HCT116 (cell line): ENCODE data around the gene RGS6. TPM values are rescaled to one million over a fixed set of nuclear protein-coding genes. Genes with fewer than 3 reads are reported as not detected.

Experiments
- ATAC-seq: fragments of 200-7000 bp; cut with Tn5 transposase; 2 replicates; pipeline ENCODE4 v1.9.1; 2020; ENCODE audit warnings: mild to moderate bottlenecking, moderate library complexity
- BruUV-seq: library from RNA; stranded (reverse); fragments of 400-500 nt; replicated peaks from 2 replicates; lab custom pipeline; 2021; lab: Mats Ljungman, UMichigan
- CTCF ChIA-PET: fragments of 300-600 bp; sonication (Branson Sonifier 250); formaldehyde crosslinking; loops from one replicate; lab custom pipeline; 2021; ENCODE audit warnings: antibody characterized with exemption; lab: Charles Lee
- POLR2A ChIA-PET: fragments of 300-600, 350-600 bp; sonication (Branson Sonifier 250); formaldehyde crosslinking; loops from one replicate; lab custom pipeline; 2021; ENCODE audit warnings: antibody characterized with exemption; lab: Charles Lee
- RAD21 ChIA-PET, 2 experiments: fragments of 300-600 bp; sonication (Branson Sonifier 250); formaldehyde crosslinking; loops; one replicate each; lab custom pipeline; 2023; ENCODE audit warnings: low total read pairs in 2 of 2; ENCODE audit not compliant: uncharacterized antibody in 2 of 2, unreplicated experiment in 2 of 2, low non-redundant PET in 1 of 2; lab: Charles Lee
- DNase-seq: peaks from one replicate; pipeline ENCODE4 v3.0.0-alpha.2; 2010; ENCODE audit warnings: low read depth, low spot score
- H2AFZ ChIP-seq: fragments of 200-600 bp; shearing (Covaris generic), sonication (generic); 2 replicates; pipeline ENCODE4 v1.6.1; 2017; ENCODE audit warnings: low read depth, mixed run types, mixed read lengths, antibody characterized with exemption, low read length; ENCODE audit not compliant: poor library complexity, severe bottlenecking
- H3K27ac ChIP-seq: 2 replicates; pipeline ENCODE4 v1.5.1; 2012; ENCODE audit warnings: low read depth, low read length
- H3K27me3 ChIP-seq: fragments of 200-600 bp; sonication (generic); 2 replicates; pipeline ENCODE4 v1.6.1; 2016; ENCODE audit warnings: mixed run types, low read length, mixed read lengths; ENCODE audit not compliant: insufficient read depth
- H3K36me3 ChIP-seq, 2 experiments: fragments of 200-500 bp in 1 of 2; fragments of 200-600 bp in 1 of 2; sonication (Bioruptor generic) in 1 of 2; sonication (generic) in 1 of 2; 2 replicates each; pipeline versions ENCODE4 v1.5.1 to v1.6.1; 2014 to 2016; ENCODE audit warnings: low read length in 2 of 2, inconsistent platforms in 1 of 2, mixed read lengths in 1 of 2, mixed run types in 1 of 2; ENCODE audit not compliant: insufficient read depth in 2 of 2, control insufficient read depth in 1 of 2
- H3K4me1 ChIP-seq, 2 experiments: fragments of 200-600 bp in 1 of 2; sonication (generic) in 1 of 2; 2 replicates each; pipeline versions ENCODE4 v1.5.1 to v1.6.1; 2012 to 2017; ENCODE audit warnings: low read length in 2 of 2, inconsistent platforms in 1 of 2, mild to moderate bottlenecking in 1 of 2, mixed read lengths in 1 of 2, mixed run types in 1 of 2, moderate library complexity in 1 of 2; ENCODE audit not compliant: insufficient read depth in 2 of 2, control insufficient read depth in 1 of 2
- H3K4me2 ChIP-seq: fragments of 200-600 bp; sonication (generic); 2 replicates; pipeline ENCODE4 v1.6.1; 2017; ENCODE audit warnings: mixed run types, low read length, mixed read lengths
- H3K4me3 ChIP-seq, 2 experiments: fragments of 200-600 bp in 1 of 2; sonication (generic) in 1 of 2; replicated peaks in 1 of 2; 2 replicates each; pipeline ENCODE4 v1.5.1; 2011 to 2016; ENCODE audit warnings: low read length in 2 of 2, control low read depth in 1 of 2, low read depth in 1 of 2, mild to moderate bottlenecking in 1 of 2, mixed read lengths in 1 of 2, mixed run types in 1 of 2
- H3K79me2 ChIP-seq: fragments of 200-600 bp; sonication (generic); 2 replicates; pipeline ENCODE4 v1.6.1; 2017; ENCODE audit warnings: mild to moderate bottlenecking, mixed run types, low read length, moderate library complexity, mixed read lengths; ENCODE audit not compliant: insufficient read depth
- H3K9ac ChIP-seq: fragments of 200-600 bp; sonication (generic); 2 replicates; pipeline ENCODE4 v1.6.1; 2016; ENCODE audit warnings: low read length, mixed read lengths
- H3K9me2 ChIP-seq: fragments of 200-600 bp; sonication (generic), shearing (Covaris generic); 2 replicates; pipeline ENCODE4 v1.6.1; 2017; ENCODE audit warnings: mixed run types, mild to moderate bottlenecking, moderate library complexity; ENCODE audit not compliant: insufficient read depth
- H3K9me3 ChIP-seq, 2 experiments: fragments of 200-500 bp in 1 of 2; fragments of 200-600 bp in 1 of 2; sonication (Bioruptor generic) in 1 of 2; sonication (generic) in 1 of 2; 2 replicates each; pipeline ENCODE4 v1.6.1; 2014 to 2017; ENCODE audit warnings: low read length in 2 of 2, mixed read lengths in 2 of 2, inconsistent platforms in 1 of 2, low read depth in 1 of 2, mild to moderate bottlenecking in 1 of 2, mixed run types in 1 of 2, moderate library complexity in 1 of 2; ENCODE audit not compliant: control insufficient read depth in 1 of 2, insufficient read depth in 1 of 2
- H4K20me1 ChIP-seq: fragments of 200-600 bp; sonication (generic), shearing (Covaris generic); 2 replicates; pipeline ENCODE4 v1.6.1; 2017; ENCODE audit warnings: mixed run types, mild to moderate bottlenecking, moderate library complexity; ENCODE audit not compliant: insufficient read depth
- ATF3 ChIP-seq: IDR thresholded peaks from 2 replicates; pipeline ENCODE4 v1.6.1; 2012
- CEBPB ChIP-seq: IDR thresholded peaks from 2 replicates; pipeline ENCODE4 v1.6.1; 2012; ENCODE audit warnings: low read depth
- EGR1 ChIP-seq: IDR thresholded peaks from 2 replicates; pipeline ENCODE4 v1.6.1; 2012; ENCODE audit warnings: low read depth
- ELF1 ChIP-seq: IDR thresholded peaks from 2 replicates; pipeline ENCODE4 v1.6.1; 2012; ENCODE audit warnings: low read depth, borderline replicate concordance
- EZH2 ChIP-seq: fragments of 200-600 bp; sonication (generic); IDR thresholded peaks from 2 replicates; pipeline ENCODE4 v1.6.1; 2017; ENCODE audit warnings: antibody characterized with exemption, mixed run types
- FOSL1 ChIP-seq: IDR thresholded peaks from 2 replicates; pipeline ENCODE4 v1.6.1; 2012; ENCODE audit warnings: low read depth
- RAD21 ChIP-seq: IDR thresholded peaks from 2 replicates; pipeline ENCODE4 v1.6.1; 2012; ENCODE audit warnings: low read depth, mild to moderate bottlenecking
- SIN3A ChIP-seq: IDR thresholded peaks from 2 replicates; pipeline ENCODE4 v1.6.1; 2012; ENCODE audit warnings: low read depth
- SRF ChIP-seq: IDR thresholded peaks from 2 replicates; pipeline ENCODE4 v1.6.1; 2012; ENCODE audit warnings: low read depth
- YY1 ChIP-seq: IDR thresholded peaks from 2 replicates; pipeline ENCODE4 v1.6.1; 2011; ENCODE audit warnings: low read length, low read depth, moderate library complexity, mild to moderate bottlenecking; ENCODE audit not compliant: insufficient replicate concordance; ENCODE audit errors: extremely low read depth
- ZFX ChIP-seq: fragments of 450-650 bp; IDR thresholded peaks from 2 replicates; pipeline ENCODE4 v1.6.1; 2017
- ZNF274 ChIP-seq: fragments of 200-500 bp; sonication (Bioruptor generic); IDR thresholded peaks from 2 replicates; pipeline ENCODE4 v1.6.1; 2014; ENCODE audit warnings: mild to moderate bottlenecking, low read depth, low read length, inconsistent platforms
- intact Hi-C: fragments of 100-400 bp; cut with micrococcal nuclease; formaldehyde crosslinking; loops from 2 replicates; pipeline ENCODE4 v1.10.0; 2022
- total RNA-seq: library from RNA; stranded (reverse); gene quantifications from one replicate; pipeline ENCODE4 v1.2.1, GENCODE V29; 2021; ENCODE audit not compliant: unreplicated experiment

Gene RGS6
- total RNA-seq, 1 experiment from 2014 or later = 4.7 TPM

- Histone ChIP-seq H2AFZ (no peak overlapping the region), H3K4me3 (no peak overlapping the region), H3K4me1 (no peaks in the 10 kb centered on the region), H3K9me2 (no peaks in the 10 kb centered on the region), H3K27ac (no peak overlapping the region), H3K9me3 (no peaks in the 10 kb centered on the region), H3K4me2 (no peak overlapping the region), H3K36me3 (no peaks in the 10 kb centered on the region; a peak in 1 of 4 replicates), H3K9ac (no peak overlapping the region), H3K27me3 (peaks cover 4% of the 10 kb centered on the region; the same call in 1 of the 2 replicates), H4K20me1 (no peaks in the 10 kb centered on the region), H3K79me2 (no peaks in the 10 kb centered on the region)
- ChIA-PET RAD21 (no interaction called here), POLR2A (no interaction called here), CTCF (interaction anchor here (2.3 kb wide), 1 partner anchor 25 kb away, joined by 8 read pairs; no protein-coding TSS in a partner anchor)
- intact Hi-C loops = no loop called here
- ATAC-seq (no peak), DNase-seq (no peak)
- TF ChIP-seq ELF1 (no peak), EZH2 (no peak), SRF (no peak), EGR1 (no peak), ZFX (no peak), SIN3A (no peak), RAD21 (no peak), YY1 (no peak), ZNF274 (no peak)
- no TSS peak for BruUV-seq
Measured at GRCh38 chr14:72129291-72129690, 197.1 kb downstream of the RGS6 start.

DNA sequence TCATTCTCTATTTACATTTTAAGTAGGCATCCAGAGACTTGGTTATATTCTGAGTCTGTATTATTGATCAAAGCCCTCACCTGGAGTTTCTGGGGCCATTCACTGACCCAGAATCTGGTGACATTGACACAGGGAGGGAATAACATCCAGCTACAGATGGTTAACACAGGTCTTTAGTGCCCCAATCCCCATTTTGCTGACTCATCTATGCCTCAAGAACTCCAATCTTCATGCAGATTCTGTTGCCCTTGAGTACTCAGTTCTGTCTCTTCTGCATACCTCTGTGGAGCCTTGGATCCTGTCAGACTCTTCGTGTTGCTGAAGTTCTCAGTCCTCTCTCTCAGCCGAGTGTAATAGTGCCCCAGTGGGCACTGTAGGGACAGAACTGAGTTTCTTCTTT is 208.9 kb downstream of the RGS6 start:
- ATAC-seq (no peak), DNase-seq (no peak)
- RAD21 ChIA-PET = no interaction called here
- H3K9me2 ChIP-seq = no peaks in the 10 kb centered on the region
- no peaks in the 10 kb centered on the region for H3K27me3 ChIP-seq
- no peaks in the 10 kb centered on the region for H3K79me2 ChIP-seq
- H3K9me3 ChIP-seq = no peaks in the 10 kb centered on the region
- H3K4me2 ChIP-seq = no peak overlapping the region
- H3K4me1 ChIP-seq = no peaks in the 10 kb centered on the region
- H4K20me1 ChIP-seq = no peaks in the 10 kb centered on the region
- no peak overlapping the region for H2AFZ ChIP-seq
- no peak overlapping the region for H3K4me3 ChIP-seq
- H3K9ac ChIP-seq = no peak overlapping the region
- TF ChIP-seq SIN3A = no peak
- no peak for TF ChIP-seq ELF1
- no peak for TF ChIP-seq FOSL1
- TF ChIP-seq ATF3 = no peak
- no peak for TF ChIP-seq CEBPB
- no peak for TF ChIP-seq EGR1
- no peak overlapping the region for H3K27ac ChIP-seq
- CTCF ChIA-PET = no interaction called here
- POLR2A ChIA-PET = no interaction called here
- H3K36me3 ChIP-seq = no peaks in the 10 kb centered on the region
- intact Hi-C loops = no loop called here
- no TSS peak for BruUV-seq
